IMR-90 (cell line): ENCODE measurements around the gene S1PR1. TPM values are rescaled to one million over a fixed set of nuclear protein-coding genes. Genes with fewer than 3 reads are reported as not detected.

ENCODE experiments used
- ATAC-seq: fragments of 200-7000 bp; cut with Tn5 transposase; 2 replicates; pipeline ENCODE4 v1.9.1; 2020; ENCODE audit warnings: low read depth, mild to moderate bottlenecking, moderate library complexity
- BruUV-seq: library from RNA; stranded (reverse); fragments of 400-500 nt; replicated peaks from 2 replicates; lab custom pipeline; 2021; lab: Mats Ljungman, UMichigan
- CTCF ChIA-PET: fragments of 300-600 bp; formaldehyde crosslinking; extraction: SDS; loops from one replicate; lab custom pipeline; 2021; ENCODE audit warnings: antibody characterized with exemption; lab: Yijun Ruan, JAX
- POLR2A ChIA-PET: fragments of 300-600 bp; sonication (Branson Sonifier 250); formaldehyde crosslinking; loops from one replicate; lab custom pipeline; 2022; ENCODE audit warnings: antibody characterized with exemption; ENCODE audit not compliant: unreplicated experiment; lab: Charles Lee
- DNase-seq: peaks from one replicate; pipeline ENCODE4 v3.0.0; 2013
- H2AFZ ChIP-seq: replicated peaks from 2 replicates; pipeline ENCODE3; 2013; ENCODE audit warnings: low read length, mild to moderate bottlenecking; ENCODE audit not compliant: poor library complexity
- H2AK5ac ChIP-seq: 2 replicates; pipeline ENCODE4 v1.6.1; 2013; ENCODE audit warnings: low read depth, low read length, inconsistent platforms
- H2AK9ac ChIP-seq: replicated peaks from 2 replicates; pipeline ENCODE3; 2013; ENCODE audit warnings: mild to moderate bottlenecking, low read depth, low read length, moderate library complexity; ENCODE audit not compliant: poor library complexity
- H2BK120ac ChIP-seq: 2 replicates; pipeline ENCODE4 v1.6.1; 2013; ENCODE audit warnings: low read depth, low read length, inconsistent platforms
- H2BK15ac ChIP-seq: 3 replicates; pipeline ENCODE4 v1.6.1; 2013; ENCODE audit warnings: low read depth, low read length, inconsistent platforms
- H2BK20ac ChIP-seq: 2 replicates; pipeline ENCODE4 v1.6.1; 2013; ENCODE audit warnings: low read depth, mild to moderate bottlenecking, inconsistent platforms, low read length, moderate library complexity
- H2BK5ac ChIP-seq: 2 replicates; pipeline ENCODE4 v1.6.1; 2013; ENCODE audit warnings: mild to moderate bottlenecking, low read depth, low read length, inconsistent platforms; ENCODE audit not compliant: poor library complexity, severe bottlenecking
- H3K14ac ChIP-seq: replicated peaks from 2 replicates; pipeline ENCODE4 v1.6.1; 2013; ENCODE audit warnings: low read depth, low read length, inconsistent platforms
- H3K18ac ChIP-seq: 2 replicates; pipeline ENCODE4 v1.6.1; 2013; ENCODE audit warnings: low read depth, low read length, control low read depth
- H3K23ac ChIP-seq: 2 replicates; pipeline ENCODE4 v1.6.1; 2013; ENCODE audit warnings: low read depth, low read length, inconsistent platforms
- H3K27ac ChIP-seq: 2 replicates; pipeline ENCODE4 v1.5.1; 2013; ENCODE audit warnings: mild to moderate bottlenecking, control low read depth, low read length; ENCODE audit not compliant: insufficient read depth
- H3K27me3 ChIP-seq: 2 replicates; pipeline ENCODE4 v1.6.1; 2013; ENCODE audit warnings: low read length; ENCODE audit not compliant: control insufficient read depth, insufficient read depth
- H3K36me3 ChIP-seq: 2 replicates; pipeline ENCODE4 v1.6.1; 2013; ENCODE audit warnings: low read length, mixed read lengths; ENCODE audit not compliant: control insufficient read depth, insufficient read depth
- H3K4ac ChIP-seq: 2 replicates; pipeline ENCODE4 v1.6.1; 2013; ENCODE audit warnings: low read depth, low read length, inconsistent platforms
- H3K4me1 ChIP-seq: 2 replicates; pipeline ENCODE4 v1.6.1; 2013; ENCODE audit warnings: low read length, mixed read lengths; ENCODE audit not compliant: control insufficient read depth, insufficient read depth
- H3K4me2 ChIP-seq: 2 replicates; pipeline ENCODE4 v1.6.1; 2013; ENCODE audit warnings: low read depth, mild to moderate bottlenecking, control low read depth, low read length, moderate library complexity
- H3K4me3 ChIP-seq: 2 replicates; pipeline ENCODE4 v1.5.1; 2013; ENCODE audit warnings: low read depth, mild to moderate bottlenecking, control low read depth, low read length, moderate library complexity; ENCODE audit not compliant: insufficient read depth
- H3K56ac ChIP-seq: 2 replicates; pipeline ENCODE4 v1.6.1; 2013; ENCODE audit warnings: low read length, inconsistent platforms; ENCODE audit not compliant: insufficient read depth; ENCODE audit errors: extremely low read depth
- H3K79me1 ChIP-seq, 2 experiments: 2 replicates each; pipeline ENCODE4 v1.6.1; 2013; ENCODE audit warnings: low read length in 2 of 2, inconsistent platforms in 1 of 2, low read depth in 1 of 2
- H3K9ac ChIP-seq: 2 replicates; pipeline ENCODE4 v1.6.1; 2013; ENCODE audit warnings: low read depth, low read length, control low read depth
- H3K9me1 ChIP-seq: 2 replicates; pipeline ENCODE4 v1.6.1; 2013; ENCODE audit warnings: low read length, inconsistent platforms; ENCODE audit not compliant: insufficient read depth
- H3K9me3 ChIP-seq: 2 replicates; pipeline ENCODE4 v1.6.1; 2013; ENCODE audit warnings: low read length; ENCODE audit not compliant: control insufficient read depth, insufficient read depth
- H4K20me1 ChIP-seq: 2 replicates; pipeline ENCODE4 v1.6.1; 2013; ENCODE audit warnings: low read length, inconsistent platforms; ENCODE audit not compliant: insufficient read depth
- H4K5ac ChIP-seq: 2 replicates; pipeline ENCODE4 v1.6.1; 2013; ENCODE audit warnings: mild to moderate bottlenecking, low read depth, low read length, control low read depth
- H4K8ac ChIP-seq, 2 experiments: 2 replicates each; pipeline ENCODE4 v1.6.1; 2013; ENCODE audit warnings: low read depth in 2 of 2, low read length in 2 of 2, control low read depth in 1 of 2, inconsistent platforms in 1 of 2
- H4K91ac ChIP-seq: 2 replicates; pipeline ENCODE4 v1.6.1; 2013; ENCODE audit warnings: low read depth, low read length, inconsistent platforms; ENCODE audit not compliant: insufficient read depth
- CEBPB ChIP-seq: IDR thresholded peaks from 2 replicates; pipeline ENCODE4 v1.6.1; 2012; ENCODE audit warnings: low read depth, low read length, improper control_type of control experiment
- MAFK ChIP-seq: IDR thresholded peaks from 2 replicates; pipeline ENCODE4 v1.6.1; 2012; ENCODE audit warnings: low read depth, low read length, improper control_type of control experiment
- MXI1 ChIP-seq: IDR thresholded peaks from 2 replicates; pipeline ENCODE4 v1.6.1; 2012; ENCODE audit warnings: low read depth, mild to moderate bottlenecking, low read length, moderate library complexity, borderline replicate concordance
- RAD21 ChIP-seq: IDR thresholded peaks from 2 replicates; pipeline ENCODE4 v1.6.1; 2012; ENCODE audit warnings: low read length, improper control_type of control experiment
- RCOR1 ChIP-seq: IDR thresholded peaks from 2 replicates; pipeline ENCODE4 v1.6.1; 2012; ENCODE audit warnings: mild to moderate bottlenecking, low read length, improper control_type of control experiment; ENCODE audit not compliant: insufficient replicate concordance
- RFX5 ChIP-seq: IDR thresholded peaks from 2 replicates; pipeline ENCODE4 v1.8.0; 2012; ENCODE audit warnings: low read depth, mild to moderate bottlenecking, low read length, moderate library complexity
- WGBS, 2 experiments: methylation state at CpG; one replicate each; pipeline versions ENCODE4 v1.1.5 to v1.1.7; 2013; ENCODE audit warnings: missing lambda C conversion rate in 2 of 2; ENCODE audit not compliant: insufficient read length in 1 of 2; ENCODE audit errors: extremely low coverage in 2 of 2; 5-methylcytosine and 5-hydroxymethylcytosine counted together
- dilution Hi-C: fragments of 300-500 bp; cut with HindIII; formaldehyde crosslinking; loops from one replicate; pipeline ENCODE4 v1.14.3; 2018; ENCODE audit warnings: low sequenced_read_pairs; ENCODE audit not compliant: unreplicated experiment
- in situ Hi-C: fragments of 300-500 bp; cut with MboI; formaldehyde crosslinking; loops from 3 replicates; pipeline ENCODE4 v1.14.3; 2019; ENCODE audit warnings: low sequenced_read_pairs, inconsistent platforms, mixed read lengths
- intact Hi-C: fragments of 100-400 bp; cut with micrococcal nuclease; formaldehyde crosslinking; loops from 2 replicates; pipeline ENCODE4 v1.10.0; 2022
- polyA plus RNA-seq, 3 experiments: library from polyadenylated mRNA; depleted of rRNA; stranded (reverse); fragments of >200 nt; gene quantifications; 2 replicates each; pipeline ENCODE4 v1.2.3, GENCODE V29; 2012; ENCODE audit warnings: low replicate concordance in 1 of 3
- total RNA-seq: library from RNA; depleted of rRNA; stranded (reverse); fragments of >200 nt; gene quantifications from 2 replicates; pipeline ENCODE4 v1.2.3, GENCODE V29; 2012
- TF ChIP-seq, protein P1 (sequence below): conservative IDR thresholded peaks from 2 replicates; pipeline ENCODE4 v1.5.1; 2012; ENCODE audit warnings: mild to moderate bottlenecking, low read depth, low read length, improper control_type of control experiment

S1PR1 gene
- total and polyA plus RNA-seq, 2 of the 4 experiments (the other 2 are of a cell fraction) = 12.9 to 15.6 TPM

DNA sequence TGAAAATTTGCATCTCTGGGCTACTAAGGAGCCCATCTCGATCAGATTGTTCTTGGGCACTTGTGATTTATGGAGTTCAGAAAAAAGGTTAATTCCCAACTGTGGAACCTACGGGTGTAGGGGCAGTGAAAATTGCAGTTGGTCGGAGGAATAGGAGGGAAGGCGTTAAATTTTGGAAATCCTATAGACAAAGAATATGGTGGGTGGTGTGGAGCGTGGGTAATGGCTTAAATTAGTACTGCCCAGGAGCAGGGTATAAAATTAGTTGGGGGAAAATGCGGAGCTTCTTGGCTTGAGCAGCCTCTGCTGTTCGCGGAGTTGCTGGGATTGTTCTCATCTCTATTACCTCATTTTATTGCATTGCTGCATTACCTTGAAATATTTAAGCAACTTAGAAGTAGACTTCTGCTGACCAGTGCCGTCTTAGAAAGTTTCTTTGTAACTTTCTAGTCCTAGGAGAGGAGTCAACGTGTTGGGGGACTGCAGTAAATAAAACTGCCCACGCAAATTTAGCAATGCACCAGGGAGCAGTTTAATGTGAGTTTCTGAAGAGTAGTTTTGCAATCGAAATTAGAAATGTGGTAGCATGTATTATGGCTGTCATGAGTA is 514 bp downstream of the S1PR1 start:
- Histone ChIP-seq H2BK20ac (0 out of 2 replicates have a peak overlapping the region, but pooled peaks have one; percentile 8), H4K20me1 (peaks cover 3% of the 10 kb centered on the region; the same call in 1 of the 2 replicates), H3K27ac (peak overlapping the region; percentile 80; the same call in 1 of the 2 replicates), H3K9ac (peak overlapping the region; percentile 63), H3K27me3 (no peaks in the 10 kb centered on the region; the same call in 1 of the 2 replicates), H4K91ac (no peak overlapping the region), H3K79me1 (peaks cover 0 to 11% of the 10 kb centered on the region in 2 experiments; a peak in 1 of 4 replicates), H2BK120ac (peak overlapping the region; percentile 42; the same call in 1 of the 2 replicates), H3K36me3 (peaks cover 14% of the 10 kb centered on the region), H2AK5ac (no peak overlapping the region), H3K23ac (peak overlapping the region; percentile 39; the same call in 1 of the 2 replicates), H3K4me2 (peak overlapping the region; percentile 90), H2AFZ (peak overlapping the region; percentile 97), H3K9me3 (no peaks in the 10 kb centered on the region), H2BK15ac (no peak overlapping the region), H4K8ac (peak overlapping the region in 1 of 2 experiments; percentile 42; a peak in 1 of 4 replicates), H4K5ac (no peak overlapping the region; the same call in 1 of the 2 replicates), H3K9me1 (0 out of 2 replicates have a peak, but pooled peaks cover 4% of the 10 kb centered on the region), H2BK5ac (peak overlapping the region; percentile 12), H3K4me1 (no peaks in the 10 kb centered on the region), H3K14ac (no peak overlapping the region), H3K56ac (0 out of 2 replicates have a peak overlapping the region, but pooled peaks have one; percentile 21), H3K4me3 (peak overlapping the region; percentile 54), H3K4ac (peak overlapping the region; percentile 44), H3K18ac (peak overlapping the region; percentile 17), H2AK9ac (peak overlapping the region; percentile 19)
- 0% methylated on average over 2 of the region's 12 CpGs; no CpG with 5 or more reads in 1 of the 2 experiments for WGBS, 2 experiments
- ChIA-PET POLR2A (no interaction called here), CTCF (interaction anchor here (0.6 kb wide), 1 partner anchor 314 kb away, joined by 3 read pairs; no protein-coding TSS in a partner anchor)
- in situ Hi-C loops (loop anchor here (25.0 kb wide), 1 partner anchor 200 kb away; the partner anchor contains the start of gene DPH5), dilution Hi-C loops (no loop called here), intact Hi-C loops (loop anchor here (2.0 to 5.0 kb wide), 4 partner anchors 55 to 230 kb away; no protein-coding TSS in a partner anchor)
- BruUV-seq = no TSS peak
- DNase-seq (peak; percentile 75), ATAC-seq (peak; percentile 30)
- peak; percentile 90 for TF ChIP-seq CEBPB
- peak; percentile 44 for TF ChIP-seq RAD21
- TF ChIP-seq RCOR1 = no peak
- TF ChIP-seq MXI1 = 0 out of 2 replicates have a peak, but pooled peaks have one; percentile 33
- TF ChIP-seq, protein P1, sequence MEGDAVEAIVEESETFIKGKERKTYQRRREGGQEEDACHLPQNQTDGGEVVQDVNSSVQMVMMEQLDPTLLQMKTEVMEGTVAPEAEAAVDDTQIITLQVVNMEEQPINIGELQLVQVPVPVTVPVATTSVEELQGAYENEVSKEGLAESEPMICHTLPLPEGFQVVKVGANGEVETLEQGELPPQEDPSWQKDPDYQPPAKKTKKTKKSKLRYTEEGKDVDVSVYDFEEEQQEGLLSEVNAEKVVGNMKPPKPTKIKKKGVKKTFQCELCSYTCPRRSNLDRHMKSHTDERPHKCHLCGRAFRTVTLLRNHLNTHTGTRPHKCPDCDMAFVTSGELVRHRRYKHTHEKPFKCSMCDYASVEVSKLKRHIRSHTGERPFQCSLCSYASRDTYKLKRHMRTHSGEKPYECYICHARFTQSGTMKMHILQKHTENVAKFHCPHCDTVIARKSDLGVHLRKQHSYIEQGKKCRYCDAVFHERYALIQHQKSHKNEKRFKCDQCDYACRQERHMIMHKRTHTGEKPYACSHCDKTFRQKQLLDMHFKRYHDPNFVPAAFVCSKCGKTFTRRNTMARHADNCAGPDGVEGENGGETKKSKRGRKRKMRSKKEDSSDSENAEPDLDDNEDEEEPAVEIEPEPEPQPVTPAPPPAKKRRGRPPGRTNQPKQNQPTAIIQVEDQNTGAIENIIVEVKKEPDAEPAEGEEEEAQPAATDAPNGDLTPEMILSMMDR = 0 out of 2 replicates have a peak, but pooled peaks have one; percentile 13
- TF ChIP-seq MAFK = no peak
- 0 out of 2 replicates have a peak, but pooled peaks have one; percentile 3 for TF ChIP-seq RFX5
